Breast epithelium (tissue), 3 donors: Measurements from ENCODE around the gene CFAP97D2.

Experiments
- CTCF ChIP-seq, 3 donors: fragments of 450-650 bp; IDR thresholded peaks; one replicate each; pipeline ENCODE4 v1.5.1; 2016 to 2017; ENCODE audit warnings: antibody characterized with exemption in 3 of 3, mild to moderate bottlenecking in 3 of 3, moderate library complexity in 3 of 3
- POLR2A ChIP-seq: fragments of 450-650 bp; IDR thresholded peaks from one replicate; pipeline ENCODE4 v1.6.1; 2016; ENCODE audit warnings: antibody characterized with exemption, mild to moderate bottlenecking, moderate library complexity

- TF ChIP-seq CTCF (IDR thresholded peaks at IDR 0.05) = no peak
- TF ChIP-seq POLR2A = no peak
Observed at GRCh38 chr13:114130837-114131582, 48.0 kb upstream of the CFAP97D2 start.
